HEK293 (cell line): Measurements from ENCODE around the gene NAALADL2.

Source experiments
- EGR2 ChIP-seq: fragments of 450-650 bp; formaldehyde crosslinking; IDR thresholded peaks from 2 replicates; pipeline ENCODE4 v1.5.1; 2016; ENCODE audit warnings: low read depth, missing biosample characterization, missing genetic modification characterization
- TF ChIP-seq, protein P1 (sequence below): fragments of 450-650 bp; formaldehyde crosslinking; IDR thresholded peaks from 2 replicates; pipeline ENCODE4 v1.5.1; 2017; ENCODE audit warnings: missing biosample characterization, mild to moderate bottlenecking, missing genetic modification characterization, moderate library complexity

DNA sequence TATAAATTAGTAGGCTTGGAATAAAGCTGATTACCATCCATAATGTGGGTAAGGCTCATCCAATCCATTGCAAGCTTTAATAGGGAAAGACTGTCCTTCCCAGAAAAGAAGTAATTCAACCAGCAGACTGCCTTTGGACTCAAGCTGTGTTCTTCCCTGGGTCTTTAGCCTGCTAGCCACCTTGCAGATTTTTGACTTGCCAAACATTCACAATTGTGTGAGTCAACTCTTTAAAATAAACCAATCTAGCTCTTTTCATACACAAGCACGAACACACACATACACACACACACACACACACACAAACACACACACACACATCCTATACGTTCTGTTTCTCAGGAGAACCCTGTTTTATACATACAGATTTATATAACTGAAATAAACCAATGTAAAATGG lies 248.1 kb downstream of the NAALADL2 start:
- TF ChIP-seq, protein P1, sequence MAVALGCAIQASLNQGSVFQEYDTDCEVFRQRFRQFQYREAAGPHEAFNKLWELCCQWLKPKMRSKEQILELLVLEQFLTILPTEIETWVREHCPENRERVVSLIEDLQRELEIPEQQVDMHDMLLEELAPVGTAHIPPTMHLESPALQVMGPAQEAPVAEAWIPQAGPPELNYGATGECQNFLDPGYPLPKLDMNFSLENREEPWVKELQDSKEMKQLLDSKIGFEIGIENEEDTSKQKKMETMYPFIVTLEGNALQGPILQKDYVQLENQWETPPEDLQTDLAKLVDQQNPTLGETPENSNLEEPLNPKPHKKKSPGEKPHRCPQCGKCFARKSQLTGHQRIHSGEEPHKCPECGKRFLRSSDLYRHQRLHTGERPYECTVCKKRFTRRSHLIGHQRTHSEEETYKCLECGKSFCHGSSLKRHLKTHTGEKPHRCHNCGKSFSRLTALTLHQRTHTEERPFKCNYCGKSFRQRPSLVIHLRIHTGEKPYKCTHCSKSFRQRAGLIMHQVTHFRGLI, result no peak
- TF ChIP-seq EGR2, result no peak
